Measurements from ENCODE around the gene NUP205.

GRCh38 chr7:135620980-135621850, 63.5 kb downstream of the NUP205 start:
- TF ChIP-seq CTCF (IDR thresholded peaks at IDR 0.05) (peak; percentile 83; the same call in 1 of the 2 replicates), SIN3A (IDR thresholded peaks at IDR 0.05; ENCODE audit: borderline replicate concordance, insufficient read depth, low read depth, low read length) (no peak), POLR2AphosphoS5 (IDR thresholded peaks at IDR 0.05; ENCODE audit: low read depth, low read length) (no peak), REST (IDR thresholded peaks at IDR 0.05; ENCODE audit: insufficient read depth in 1 of 2, low read depth in 2 of 2, low read length in 1 of 2) (no peak), TCF7L2 (IDR thresholded peaks at IDR 0.05; ENCODE audit: low read depth, low read length) (no peak)

Measured in Panc1 (cell line).